Stimulated activated naive CD4-positive, alpha-beta T cell treated with Interleukin-2 at 50 U/mL for 16 hours (primary cell): Measurements from ENCODE around the gene GRB14.
"Not testable (repeated sequence)": the region's sequence is repeated elsewhere in the genome, so short reads cannot be mapped to it uniquely, and the experiment has no call there.

Experiments
- DNase-seq: peaks from one replicate; lab custom pipeline; 2025; lab: John Stamatoyannopoulos, UW

The GRB14 gene

DNA sequence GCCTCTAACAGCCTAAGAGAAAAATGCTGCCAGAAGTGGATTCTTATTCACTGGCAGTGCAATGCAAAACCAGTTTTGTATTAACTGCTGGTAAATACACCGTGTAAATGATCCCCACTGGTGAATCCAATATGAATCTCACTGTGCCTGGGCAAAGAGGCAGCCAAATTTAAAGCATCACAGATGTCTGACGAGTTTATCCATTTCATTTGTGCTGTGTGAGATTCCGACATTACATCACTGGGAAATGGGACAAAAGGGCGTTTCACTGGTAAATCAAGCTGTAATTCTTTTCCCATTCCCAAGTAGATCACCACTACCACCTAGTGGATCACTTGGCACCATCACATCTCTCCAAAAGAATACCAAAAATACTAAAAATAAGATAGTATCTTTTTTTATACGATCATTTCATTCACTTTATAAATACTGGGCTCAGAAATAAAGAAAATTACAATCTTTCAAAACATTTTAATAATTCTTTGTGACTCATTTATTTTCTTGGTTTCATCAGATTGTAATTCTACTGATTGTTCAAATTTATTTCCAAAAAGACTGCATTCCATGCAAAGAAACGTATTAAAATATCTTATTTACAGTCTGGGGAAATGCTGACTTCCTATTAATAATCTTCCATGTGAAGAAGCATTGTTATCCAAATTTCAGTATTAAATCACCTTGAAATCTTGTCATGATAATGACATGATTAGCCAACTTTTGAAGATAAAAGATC lies 125.6 kb downstream of the GRB14 start:
- DNase-seq: no peak

DNA sequence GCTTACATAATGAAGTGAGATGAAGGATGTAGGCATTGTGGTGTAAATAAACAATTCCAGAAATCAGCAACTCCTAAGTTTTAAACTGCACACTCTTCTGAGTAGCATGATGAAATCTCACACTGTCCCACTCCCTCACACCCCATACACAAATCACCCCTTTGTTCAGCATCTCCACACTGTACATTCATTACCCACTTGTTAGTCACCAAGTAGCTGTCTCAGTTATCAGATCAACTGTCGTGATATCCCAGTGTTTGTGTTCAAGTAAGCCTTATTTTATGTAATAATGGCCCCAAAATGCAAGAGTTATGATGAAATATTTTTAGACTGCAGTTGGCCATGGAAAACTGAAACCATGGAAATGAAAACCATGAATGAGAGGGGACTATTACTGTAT lies 135.7 kb downstream of the GRB14 start:
- DNase-seq: no peak

DNA sequence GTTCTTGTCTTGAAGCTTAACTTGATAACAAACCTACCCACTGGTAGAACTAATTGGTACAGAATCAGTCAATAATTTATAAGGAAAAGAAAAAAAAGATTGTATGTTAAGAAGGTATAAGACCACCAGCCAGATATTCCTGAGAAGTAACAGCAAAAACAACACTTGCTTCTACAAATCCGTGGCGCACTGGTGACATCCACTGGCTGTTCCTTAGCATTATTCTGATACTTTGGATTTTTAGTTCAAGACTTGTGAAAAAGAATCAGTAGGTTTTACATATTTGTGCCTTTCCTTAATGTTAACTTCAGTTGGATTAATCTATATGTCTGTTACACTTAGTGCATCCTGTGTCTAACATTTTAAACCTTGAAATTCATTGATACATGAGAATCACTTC lies 141.8 kb downstream of the GRB14 start:
- DNase-seq: no peak

- no peak for DNase-seq
Observed at GRCh38 chr2:164478205-164478604, 143.1 kb downstream of the GRB14 start.

DNA sequence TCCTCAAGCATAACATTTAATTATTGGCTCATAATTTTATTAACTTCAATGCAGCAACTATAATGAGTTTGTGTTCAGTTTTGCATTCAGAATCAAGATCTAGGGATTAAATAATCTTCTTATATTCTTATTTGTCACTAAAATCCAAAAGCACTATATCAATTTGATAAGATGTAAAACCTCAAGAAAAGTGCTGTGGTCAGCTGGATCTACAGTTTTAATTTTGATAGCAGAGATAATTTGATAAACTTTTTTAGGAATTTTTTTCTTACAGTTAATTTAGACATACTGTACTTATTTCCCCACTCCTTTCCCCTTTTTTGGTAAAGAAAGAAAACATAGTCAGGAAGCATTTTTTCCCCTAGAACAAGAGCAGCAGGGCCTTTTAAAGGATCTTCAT lies 146.4 kb downstream of the GRB14 start:
- DNase-seq: no peak

DNA sequence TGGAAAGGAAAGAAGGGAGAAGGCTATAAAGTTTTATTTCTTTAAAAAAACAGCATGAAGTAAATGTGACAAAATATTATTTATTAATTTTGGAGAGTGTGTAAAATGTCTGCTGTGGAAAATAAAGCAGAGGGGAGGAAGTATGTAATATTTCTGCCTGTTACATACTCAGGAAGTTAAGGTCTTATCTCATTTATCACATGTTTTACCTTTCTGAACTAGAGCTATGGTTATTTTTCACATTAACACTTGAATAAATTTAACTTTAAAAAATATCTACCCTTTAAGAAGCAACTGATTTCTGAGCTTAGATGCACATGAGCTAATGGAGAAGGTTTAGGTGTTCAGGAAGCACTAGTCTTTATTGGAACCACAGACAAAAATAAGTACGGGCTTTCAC lies 148.3 kb downstream of the GRB14 start:
- no peak for DNase-seq

DNA sequence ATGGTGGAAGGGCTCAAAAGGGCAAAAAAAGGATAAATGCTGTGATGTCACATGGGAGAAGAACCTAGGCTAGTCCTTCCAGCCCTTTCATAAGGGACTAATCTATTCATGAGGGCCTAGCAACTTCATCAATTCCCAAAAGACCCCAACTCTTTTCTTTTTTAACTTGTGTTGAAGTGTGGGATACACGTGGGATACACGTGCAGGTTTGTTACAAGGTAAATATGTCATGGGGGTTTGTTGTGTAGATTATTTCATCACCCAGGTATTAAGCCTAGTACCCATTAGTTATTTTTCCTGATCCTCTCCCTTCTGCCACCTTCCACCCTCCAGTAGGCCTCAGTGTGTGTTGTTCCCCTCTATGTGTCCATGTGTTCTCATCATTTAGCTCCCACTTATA lies 156.2 kb downstream of the GRB14 start:
- not testable (repeated sequence) for DNase-seq

- DNase-seq: no peak
Observed at GRCh38 chr2:164464376-164464775, 156.9 kb downstream of the GRB14 start.

- DNase-seq: no peak
Observed at GRCh38 chr2:164458792-164459191, 162.5 kb downstream of the GRB14 start.

GRCh38 chr2:164457271-164457670 lies 164.0 kb downstream of the GRB14 start:
- DNase-seq: no peak

DNA sequence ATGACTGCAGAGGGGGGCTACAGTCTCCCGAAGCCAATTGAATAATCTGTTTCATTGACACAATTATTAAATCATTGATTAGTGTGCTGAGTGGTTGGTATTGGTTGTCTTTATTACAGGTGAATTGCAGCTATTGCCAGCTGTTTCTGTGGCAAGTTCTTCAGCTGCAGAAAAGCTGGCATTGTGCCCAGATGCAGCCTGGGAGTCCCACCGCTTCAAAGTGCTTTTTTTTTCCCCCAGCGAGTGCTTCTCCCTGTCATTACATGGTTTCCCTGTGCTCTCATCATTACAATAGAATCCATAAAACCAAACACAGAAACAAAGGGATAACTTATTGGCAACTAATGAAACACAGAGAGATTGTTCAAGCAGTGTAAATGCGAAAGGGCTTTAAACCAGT lies 164.7 kb downstream of the GRB14 start:
- DNase-seq: no peak

- DNase-seq: no peak
Observed at GRCh38 chr2:164453656-164454305, 167.5 kb downstream of the GRB14 start.

- no peak for DNase-seq
Observed at GRCh38 chr2:164450278-164450677, 171.0 kb downstream of the GRB14 start.

- no peak for DNase-seq
Observed at GRCh38 chr2:164449706-164450105, 171.6 kb downstream of the GRB14 start.

- no peak for DNase-seq
Observed at GRCh38 chr2:164447660-164448059, 173.6 kb downstream of the GRB14 start.
